GM19372 (cell line): ENCODE results near the gene TLR4.

Experiments used
- ATAC-seq: cut with Tn5 transposase; IDR thresholded peaks from one replicate; pipeline ENCODE4 v1.9.1; 2021; ENCODE audit warnings: mild to moderate bottlenecking, low read depth, moderate library complexity; ENCODE audit not compliant: unreplicated experiment

TLR4 gene

GRCh38 chr9:117742131-117742530, 37.9 kb downstream of the TLR4 start:
- ATAC-seq, result no peak

GRCh38 chr9:117744369-117744768, 40.2 kb downstream of the TLR4 start:
- ATAC-seq, result no peak

GRCh38 chr9:117744856-117745389, 40.7 kb downstream of the TLR4 start:
- no peak for ATAC-seq

- ATAC-seq, result no peak
These were observed 41.4 kb downstream of the TLR4 start for GRCh38 chr9:117745598-117745997.

GRCh38 chr9:117746263-117746662, 42.1 kb downstream of the TLR4 start:
- ATAC-seq, result no peak

GRCh38 chr9:117747386-117747970, 43.3 kb downstream of the TLR4 start:
- ATAC-seq, result no peak

GRCh38 chr9:117750401-117750800, 46.2 kb downstream of the TLR4 start:
- no peak for ATAC-seq

GRCh38 chr9:117752894-117753293, 48.7 kb downstream of the TLR4 start:
- ATAC-seq, result no peak

- no peak for ATAC-seq
These were observed 53.5 kb downstream of the TLR4 start for GRCh38 chr9:117757561-117758190.

GRCh38 chr9:117763314-117763713, 59.1 kb downstream of the TLR4 start:
- ATAC-seq, result no peak

GRCh38 chr9:117768750-117769395, 64.7 kb downstream of the TLR4 start:
- ATAC-seq, result no peak

GRCh38 chr9:117771136-117771535, 66.9 kb downstream of the TLR4 start:
- ATAC-seq, result no peak

- no peak for ATAC-seq
These were observed 68.8 kb downstream of the TLR4 start for GRCh38 chr9:117772960-117773359.
